SK-N-MC (cell line): Measurements from ENCODE around the gene CD79B.

Experiments
- DNase-seq: peaks from one replicate; pipeline ENCODE4 v3.0.0-alpha.2; 2011; ENCODE audit warnings: low read depth, low spot score
- H3K27ac ChIP-seq: fragments of 200-600 bp; sonication (generic); 2 replicates; pipeline ENCODE4 v1.5.1; 2016; ENCODE audit warnings: mixed run types
- H3K36me3 ChIP-seq: fragments of 200-600 bp; sonication (generic); 2 replicates; pipeline ENCODE4 v1.6.1; 2017; ENCODE audit warnings: antibody characterized with exemption, low read length, mixed read lengths; ENCODE audit not compliant: insufficient read depth
- H3K4me3 ChIP-seq: fragments of 200-600 bp; sonication (generic); 2 replicates; pipeline ENCODE4 v1.5.1; 2016
- H3K9ac ChIP-seq: fragments of 200-600 bp; sonication (generic); 2 replicates; pipeline ENCODE4 v1.8.0; 2017; ENCODE audit warnings: mixed run types, mixed read lengths; ENCODE audit not compliant: insufficient read length
- H3K9me3 ChIP-seq: fragments of 200-600 bp; sonication (generic); 2 replicates; pipeline ENCODE4 v1.6.1; 2017; ENCODE audit warnings: low read depth, mild to moderate bottlenecking, antibody characterized with exemption, low read length, moderate library complexity, mixed read lengths
- EZH2 ChIP-seq: fragments of 200-600 bp; sonication (generic); IDR thresholded peaks from one replicate; pipeline ENCODE4 v1.6.1; 2017; ENCODE audit warnings: antibody characterized with exemption
- FOXP2 ChIP-seq: optimal IDR thresholded peaks from 2 replicates; pipeline ENCODE3; 2011; ENCODE audit warnings: mild to moderate bottlenecking, moderate library complexity; ENCODE audit not compliant: insufficient read depth; ENCODE audit errors: extremely low read length, control extremely low read depth
- POLR2AphosphoS5 ChIP-seq: IDR thresholded peaks from 2 replicates; pipeline ENCODE4 v1.6.1; 2012; ENCODE audit warnings: mild to moderate bottlenecking, low read depth, low read length, borderline replicate concordance

Gene CD79B

DNA sequence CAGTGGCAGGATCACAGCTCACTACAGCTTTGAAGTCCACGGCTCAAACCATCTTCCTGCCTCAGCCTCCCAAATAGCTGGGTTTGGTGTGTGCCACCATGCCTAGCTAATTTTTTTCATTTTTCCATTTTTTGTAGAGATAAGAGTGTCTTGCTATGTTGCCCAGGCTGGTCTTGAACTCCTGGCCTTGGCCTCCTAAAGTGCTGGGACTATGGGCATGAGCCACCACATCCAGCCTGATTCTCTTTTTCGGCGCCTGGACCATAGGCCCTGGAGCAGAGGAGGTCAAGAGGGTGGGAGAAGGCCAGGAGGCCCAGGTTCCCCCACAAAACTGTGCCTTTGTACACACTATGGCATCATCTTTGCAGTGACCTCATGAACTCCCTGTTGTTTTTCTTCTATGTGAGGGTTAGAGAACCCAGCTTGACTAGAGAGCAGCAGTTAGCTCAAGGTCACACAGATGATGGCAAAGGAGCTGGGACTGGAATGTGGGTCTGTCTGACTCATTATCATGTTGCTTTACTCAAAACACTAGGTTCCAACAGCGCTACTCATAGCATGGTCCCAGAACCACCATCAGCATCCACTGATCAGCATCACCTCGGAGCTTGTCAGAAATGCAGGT is 24.3 kb upstream of the CD79B start:
- Histone ChIP-seq H3K4me3 (no peak overlapping the region), H3K27ac (no peak overlapping the region), H3K36me3 (no peaks in the 10 kb centered on the region), H3K9ac (no peak overlapping the region), H3K9me3 (no peaks in the 10 kb centered on the region)
- no peak for TF ChIP-seq EZH2
- no peak for TF ChIP-seq FOXP2
- TF ChIP-seq POLR2AphosphoS5 = no peak
- no peak for DNase-seq

DNA sequence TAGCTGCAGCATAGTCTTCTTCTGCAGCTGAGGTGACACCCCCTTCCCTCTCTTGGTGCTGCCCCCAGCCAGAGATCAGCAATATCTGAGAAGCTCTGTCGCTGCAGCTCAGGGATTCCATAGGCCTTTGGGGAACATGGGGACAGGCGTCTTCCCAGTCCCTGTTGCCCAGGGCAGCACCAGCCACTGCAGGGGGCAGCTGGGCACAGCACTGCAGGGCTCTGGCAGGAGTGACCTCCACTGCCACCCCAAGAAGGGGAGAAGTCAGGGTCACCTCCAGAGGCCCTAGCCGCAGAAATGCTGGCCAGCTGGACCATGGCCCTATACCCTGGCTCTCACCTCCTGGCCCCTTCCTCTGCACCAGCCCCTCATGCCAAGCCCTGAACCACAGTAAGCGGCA is 23.7 kb upstream of the CD79B start:
- Histone ChIP-seq H3K4me3 (no peak overlapping the region), H3K27ac (no peak overlapping the region), H3K36me3 (no peaks in the 10 kb centered on the region), H3K9ac (no peak overlapping the region), H3K9me3 (no peaks in the 10 kb centered on the region)
- DNase-seq = no peak
- no peak for TF ChIP-seq FOXP2
- TF ChIP-seq POLR2AphosphoS5 = no peak
- no peak for TF ChIP-seq EZH2

DNA sequence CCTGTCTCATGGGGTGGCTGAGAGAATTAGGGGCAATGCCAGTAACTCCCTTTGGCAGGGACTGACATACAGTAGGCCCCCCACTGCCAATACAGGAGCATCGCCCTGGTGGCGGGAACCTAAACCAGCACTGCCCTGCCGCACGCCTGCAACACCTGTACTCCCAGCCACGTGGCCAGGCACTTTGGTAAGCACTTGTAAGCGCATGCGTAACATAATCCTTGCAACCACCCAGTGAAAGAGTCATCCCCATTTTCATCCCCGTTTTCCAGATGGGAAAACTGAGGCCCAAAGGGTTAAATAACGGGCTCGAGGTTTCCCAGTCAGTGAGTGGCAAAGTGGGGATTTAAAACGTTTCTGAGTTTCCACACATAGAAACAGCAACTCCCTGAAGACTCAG is 23.1 kb upstream of the CD79B start:
- no peak for TF ChIP-seq EZH2
- TF ChIP-seq POLR2AphosphoS5 = no peak
- no peak for TF ChIP-seq FOXP2

DNA sequence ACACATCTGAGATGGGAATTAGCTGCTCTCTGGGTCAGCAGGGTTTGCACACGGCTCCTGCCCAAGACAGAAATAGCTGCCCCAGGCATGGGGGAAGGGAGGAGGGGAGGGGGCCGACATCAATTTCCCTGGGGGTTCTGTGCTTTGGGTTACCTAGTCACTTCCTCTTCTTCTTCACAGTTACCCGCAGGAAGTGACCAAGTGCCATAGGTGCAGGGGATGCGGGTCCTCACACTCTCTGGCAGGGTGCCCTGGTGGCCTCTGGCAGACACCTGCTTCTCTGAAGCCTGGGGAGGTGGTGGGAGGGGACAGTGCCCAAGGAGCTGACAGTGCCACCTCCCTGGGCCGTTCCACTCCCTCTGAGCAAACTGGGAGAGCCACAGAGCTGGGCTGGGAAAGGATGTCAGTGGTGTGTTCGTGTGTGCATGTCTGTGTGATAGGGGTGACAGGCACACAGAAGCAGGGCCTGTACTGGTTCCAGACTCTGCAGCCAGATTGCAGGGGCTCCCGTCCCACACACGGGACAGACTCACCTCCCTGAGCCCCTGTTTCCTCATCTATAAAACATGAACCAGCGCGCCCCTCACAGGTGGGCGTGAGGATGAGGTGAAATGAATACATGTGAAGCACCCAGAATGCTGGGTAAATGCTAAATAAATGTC is 22.4 kb upstream of the CD79B start:
- Histone ChIP-seq H3K36me3 (no peaks in the 10 kb centered on the region), H3K27ac (no peak overlapping the region), H3K4me3 (no peak overlapping the region), H3K9ac (no peak overlapping the region), H3K9me3 (no peaks in the 10 kb centered on the region)
- DNase-seq = no peak
- no peak for TF ChIP-seq POLR2AphosphoS5
- TF ChIP-seq EZH2 = no peak
- no peak for TF ChIP-seq FOXP2

More for the DNA sequence above, 23.1 kb upstream of the CD79B start:
- H3K36me3 ChIP-seq = no peaks in the 10 kb centered on the region
- no peaks in the 10 kb centered on the region for H3K9me3 ChIP-seq
- no peak overlapping the region for H3K27ac ChIP-seq
- no peak overlapping the region for H3K9ac ChIP-seq
- no peak overlapping the region for H3K4me3 ChIP-seq
- no peak for DNase-seq

GRCh38 chr17:63950940-63951907 is 19.1 kb upstream of the CD79B start:
- Histone ChIP-seq H3K9me3 (no peaks in the 10 kb centered on the region), H3K9ac (no peak overlapping the region), H3K4me3 (no peak overlapping the region), H3K36me3 (no peaks in the 10 kb centered on the region), H3K27ac (no peak overlapping the region)
- no peak for DNase-seq
- TF ChIP-seq POLR2AphosphoS5 = no peak
- no peak for TF ChIP-seq FOXP2
- TF ChIP-seq EZH2 = no peak

- no peak for DNase-seq
- no peak for TF ChIP-seq POLR2AphosphoS5
- TF ChIP-seq FOXP2 = no peak
- TF ChIP-seq EZH2 = no peak
- no peaks in the 10 kb centered on the region for H3K36me3 ChIP-seq
- H3K4me3 ChIP-seq = no peak overlapping the region
- no peak overlapping the region for H3K9ac ChIP-seq
- H3K9me3 ChIP-seq = no peaks in the 10 kb centered on the region
- no peak overlapping the region for H3K27ac ChIP-seq
Observed at GRCh38 chr17:63949576-63950250, 17.6 kb upstream of the CD79B start.

DNA sequence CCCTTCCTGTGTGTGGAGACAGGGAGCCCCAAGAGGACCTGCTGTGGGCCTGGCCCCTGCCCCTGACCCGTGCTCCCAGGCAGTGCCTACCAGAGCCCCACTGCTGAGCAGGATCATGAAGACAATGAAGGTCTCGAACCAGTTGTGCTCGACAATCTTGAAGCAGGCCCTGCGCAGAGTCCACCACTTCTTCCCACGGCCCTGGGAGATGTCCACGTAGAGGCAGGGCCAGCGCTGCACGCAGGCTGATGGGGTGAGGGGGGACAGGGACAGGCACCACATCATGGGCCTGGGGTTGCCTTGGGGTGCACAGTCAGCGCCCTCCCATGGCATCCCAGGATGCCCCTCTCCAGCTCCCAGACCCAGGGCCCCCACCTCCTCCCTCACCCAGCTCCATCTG is 16.4 kb upstream of the CD79B start:
- TF ChIP-seq FOXP2 (no peak), EZH2 (no peak), POLR2AphosphoS5 (no peak)
- DNase-seq = no peak
- no peak overlapping the region for H3K4me3 ChIP-seq
- no peaks in the 10 kb centered on the region for H3K36me3 ChIP-seq
- no peak overlapping the region for H3K27ac ChIP-seq
- no peak overlapping the region for H3K9ac ChIP-seq
- H3K9me3 ChIP-seq = no peaks in the 10 kb centered on the region

- H3K9ac ChIP-seq = no peak overlapping the region
- H3K27ac ChIP-seq = no peak overlapping the region
- H3K9me3 ChIP-seq = no peaks in the 10 kb centered on the region
- no peak overlapping the region for H3K4me3 ChIP-seq
- H3K36me3 ChIP-seq = no peaks in the 10 kb centered on the region
- DNase-seq = no peak
- TF ChIP-seq EZH2 (no peak), FOXP2 (no peak), POLR2AphosphoS5 (no peak)
Observed at GRCh38 chr17:63947711-63948330, 15.7 kb upstream of the CD79B start.
